Ascending aorta (tissue), 2 donors: Measurements from ENCODE around the gene TMOD1. TPM values are rescaled to one million over a fixed set of nuclear protein-coding genes. Genes with fewer than 3 reads are reported as not detected.

Experiments used
- DNase-seq, 2 donors: peaks; one replicate each; pipeline ENCODE4 v3.0.0-alpha.2; 2019; ENCODE audit warnings: low spot score in 2 of 2
- H3K27ac ChIP-seq, 2 donors: fragments of 200-600 bp; sonication (generic); one replicate each; pipeline ENCODE4 v1.5.1; 2016 to 2017; ENCODE audit warnings: mild to moderate bottlenecking in 1 of 2
- H3K27me3 ChIP-seq: fragments of 200-600 bp; sonication (generic); one replicate; pipeline ENCODE4 v1.5.1; 2017
- H3K36me3 ChIP-seq, 2 donors: fragments of 200-600 bp; sonication (generic); one replicate each; pipeline ENCODE4 v1.5.1; 2016
- H3K4me1 ChIP-seq, 2 donors: fragments of 200-600 bp; sonication (generic); one replicate each; pipeline ENCODE4 v1.5.1; 2016 to 2017; ENCODE audit warnings: mild to moderate bottlenecking in 1 of 2
- H3K4me3 ChIP-seq, 2 donors: fragments of 200-600 bp; sonication (generic); one replicate each; pipeline ENCODE4 v1.5.1; 2016 to 2017; ENCODE audit warnings: mild to moderate bottlenecking in 1 of 2
- H3K9me3 ChIP-seq, 2 donors: fragments of 200-600 bp; sonication (generic); one replicate each; pipeline ENCODE4 v1.5.1; 2016
- intact Hi-C: fragments of 100-400 bp; cut with DNase I; formaldehyde crosslinking; loops from one replicate; pipeline ENCODE4 v1.15.1; 2023
- total RNA-seq: library from RNA; depleted of rRNA; stranded (reverse); fragments of >200 nt; gene quantifications from one replicate; pipeline ENCODE4 v1.1.0, GENCODE V29; 2016
- TF ChIP-seq, protein P1 (sequence below), 3 experiments: fragments of 200-600 bp in 2 of 3; fragments of 450-650 bp in 1 of 3; sonication (generic) in 2 of 3; IDR thresholded peaks; one replicate each; pipeline ENCODE4 v1.5.1; 2016 to 2019; ENCODE audit warnings: antibody characterized with exemption in 3 of 3, mild to moderate bottlenecking in 1 of 3, moderate library complexity in 1 of 3

TMOD1 gene
- total RNA-seq, 1 donor from 2014 or later, result 17.1 TPM

DNA sequence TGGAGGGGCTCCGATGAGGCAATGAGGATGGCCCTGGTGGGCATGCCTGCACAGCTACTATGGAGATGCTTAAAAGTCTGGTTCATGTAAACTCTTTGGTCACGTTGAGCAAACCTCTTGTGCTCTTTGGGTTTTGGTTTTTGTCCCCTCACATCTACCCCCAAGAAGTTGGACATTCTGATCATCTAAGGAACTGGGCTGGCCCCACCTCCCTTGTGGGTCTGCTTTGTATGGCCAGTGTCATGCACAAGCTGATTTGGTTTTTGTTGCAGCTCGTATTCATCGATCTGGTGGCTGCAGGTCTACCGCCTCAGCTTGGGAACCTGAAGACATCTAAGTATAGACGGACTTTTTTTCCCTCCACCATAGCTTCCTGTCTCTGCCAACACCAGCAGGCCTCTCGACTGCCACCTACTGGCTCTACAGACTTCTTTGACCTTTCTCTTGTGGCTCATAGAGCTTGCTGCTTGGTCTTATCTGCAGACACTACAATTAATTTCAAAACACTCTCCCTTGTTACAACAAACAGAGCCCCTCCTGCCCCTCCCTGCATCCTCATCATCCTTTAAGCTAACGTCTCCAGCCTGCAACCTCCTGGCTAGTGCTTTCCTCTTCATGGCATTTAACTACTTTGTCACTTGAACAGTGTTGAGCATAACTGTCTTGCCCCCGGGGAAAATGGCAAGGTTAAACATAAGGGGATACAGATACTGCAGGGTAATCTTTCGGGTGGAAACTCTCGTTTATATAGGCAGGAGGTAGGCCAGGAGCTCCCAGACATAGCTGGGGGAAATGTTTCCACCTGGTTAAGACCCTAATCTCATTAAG, 97.2 kb downstream of the TMOD1 start:
- peak in 1 of 2 donors; percentile 89 for DNase-seq
- peak overlapping the region in 1 of 2 donors; percentile 4 for H3K4me3 ChIP-seq
- peaks cover 30 to 47% of the 10 kb centered on the region in 2 donors for H3K36me3 ChIP-seq
- peaks cover 6 to 19% of the 10 kb centered on the region in 2 donors for H3K4me1 ChIP-seq
- H3K27ac ChIP-seq, result peak overlapping the region in 1 of 2 donors; percentile 29
- intact Hi-C loops, result loop anchor here (1.0 to 5.0 kb wide), 4 partner anchors 16 to 130 kb away; partner anchors contain the start of gene TMOD1
- H3K27me3 ChIP-seq, result no peaks in the 10 kb centered on the region
- no peaks in the 10 kb centered on the region for H3K9me3 ChIP-seq
- TF ChIP-seq, protein P1, sequence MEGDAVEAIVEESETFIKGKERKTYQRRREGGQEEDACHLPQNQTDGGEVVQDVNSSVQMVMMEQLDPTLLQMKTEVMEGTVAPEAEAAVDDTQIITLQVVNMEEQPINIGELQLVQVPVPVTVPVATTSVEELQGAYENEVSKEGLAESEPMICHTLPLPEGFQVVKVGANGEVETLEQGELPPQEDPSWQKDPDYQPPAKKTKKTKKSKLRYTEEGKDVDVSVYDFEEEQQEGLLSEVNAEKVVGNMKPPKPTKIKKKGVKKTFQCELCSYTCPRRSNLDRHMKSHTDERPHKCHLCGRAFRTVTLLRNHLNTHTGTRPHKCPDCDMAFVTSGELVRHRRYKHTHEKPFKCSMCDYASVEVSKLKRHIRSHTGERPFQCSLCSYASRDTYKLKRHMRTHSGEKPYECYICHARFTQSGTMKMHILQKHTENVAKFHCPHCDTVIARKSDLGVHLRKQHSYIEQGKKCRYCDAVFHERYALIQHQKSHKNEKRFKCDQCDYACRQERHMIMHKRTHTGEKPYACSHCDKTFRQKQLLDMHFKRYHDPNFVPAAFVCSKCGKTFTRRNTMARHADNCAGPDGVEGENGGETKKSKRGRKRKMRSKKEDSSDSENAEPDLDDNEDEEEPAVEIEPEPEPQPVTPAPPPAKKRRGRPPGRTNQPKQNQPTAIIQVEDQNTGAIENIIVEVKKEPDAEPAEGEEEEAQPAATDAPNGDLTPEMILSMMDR (IDR thresholded peaks at IDR 0.05), result peak; percentile 66 to 78 (median 71)

DNA sequence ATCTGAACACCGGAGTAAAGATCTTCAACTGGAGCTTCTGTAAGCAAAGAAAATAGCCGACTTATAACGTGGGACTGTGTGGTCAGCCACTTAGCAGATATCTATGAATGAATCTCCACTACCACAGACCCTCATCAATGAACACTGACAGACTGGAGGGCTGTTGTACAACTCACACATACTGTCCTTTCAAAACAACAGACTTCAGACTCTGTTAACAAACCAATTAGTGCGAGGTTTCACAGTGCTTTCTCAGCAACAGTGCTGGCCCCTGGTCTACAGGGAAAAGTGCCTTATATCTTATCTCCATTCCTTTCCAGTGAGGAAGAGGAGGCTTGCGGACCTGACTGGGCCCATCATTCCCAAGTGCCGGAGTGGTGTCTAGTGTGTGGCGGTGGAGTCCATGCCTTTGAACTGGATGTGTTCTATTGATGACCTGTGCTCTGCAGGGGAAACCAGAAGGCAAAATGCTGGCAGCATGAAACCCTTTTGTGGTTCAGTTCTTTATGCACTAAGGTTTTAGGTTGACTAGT, 97.9 kb downstream of the TMOD1 start:
- no peak for DNase-seq
- TF ChIP-seq, protein P1 (IDR thresholded peaks at IDR 0.05), result no peak
- H3K27me3 ChIP-seq, result no peaks in the 10 kb centered on the region
- no peak overlapping the region for H3K4me3 ChIP-seq
- H3K9me3 ChIP-seq, result no peaks in the 10 kb centered on the region
- H3K36me3 ChIP-seq, result peaks cover 32 to 54% of the 10 kb centered on the region in 2 donors
- peaks cover 6 to 17% of the 10 kb centered on the region in 2 donors for H3K4me1 ChIP-seq
- intact Hi-C loops, result loop anchor here (2.0 to 5.0 kb wide), 3 partner anchors 15 to 99 kb away; partner anchors contain the start of gene TMOD1
- no peak overlapping the region for H3K27ac ChIP-seq

DNA sequence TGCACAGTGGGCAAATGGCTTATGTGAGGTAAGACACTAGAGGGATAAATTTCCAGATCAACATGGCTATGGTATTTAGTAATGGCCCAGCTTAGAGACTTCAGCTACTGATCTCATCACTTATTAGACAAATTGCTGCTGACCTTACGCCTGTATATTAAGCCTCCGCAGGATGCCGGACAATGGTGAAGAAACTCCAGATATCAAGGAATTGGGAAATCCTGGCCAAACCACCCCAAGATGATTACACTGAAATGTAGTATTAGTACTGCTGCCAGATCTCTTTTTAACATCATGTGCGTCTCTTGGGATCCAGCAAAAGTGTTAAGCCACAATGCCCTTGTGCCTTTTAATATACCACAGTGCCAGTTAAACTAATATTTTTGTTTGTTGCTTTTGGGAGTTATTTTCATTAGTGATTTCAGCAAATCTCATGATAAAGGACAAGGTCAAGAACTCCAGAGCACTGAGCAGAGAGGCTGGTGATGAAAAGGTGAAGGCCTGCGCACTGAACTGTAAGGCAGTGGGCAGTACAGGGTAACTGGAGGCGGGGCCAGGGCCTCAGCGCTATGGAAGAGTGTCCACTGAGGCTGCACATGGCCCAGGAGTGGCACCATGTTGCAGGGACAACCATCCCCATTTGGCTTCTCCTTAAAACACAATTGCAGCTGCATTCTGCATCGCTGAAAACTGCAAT, 99.2 kb downstream of the TMOD1 start:
- H3K4me1 ChIP-seq, result peaks cover 6 to 16% of the 10 kb centered on the region in 2 donors
- intact Hi-C loops, result no loop called here
- no peaks in the 10 kb centered on the region for H3K9me3 ChIP-seq
- no peak for DNase-seq
- H3K36me3 ChIP-seq, result peaks cover 44 to 67% of the 10 kb centered on the region in 2 donors
- peak overlapping the region in 1 of 2 donors; percentile 12 for H3K27ac ChIP-seq
- TF ChIP-seq, protein P1 (IDR thresholded peaks at IDR 0.05), result no peak
- no peaks in the 10 kb centered on the region for H3K27me3 ChIP-seq
- no peak overlapping the region for H3K4me3 ChIP-seq

DNA sequence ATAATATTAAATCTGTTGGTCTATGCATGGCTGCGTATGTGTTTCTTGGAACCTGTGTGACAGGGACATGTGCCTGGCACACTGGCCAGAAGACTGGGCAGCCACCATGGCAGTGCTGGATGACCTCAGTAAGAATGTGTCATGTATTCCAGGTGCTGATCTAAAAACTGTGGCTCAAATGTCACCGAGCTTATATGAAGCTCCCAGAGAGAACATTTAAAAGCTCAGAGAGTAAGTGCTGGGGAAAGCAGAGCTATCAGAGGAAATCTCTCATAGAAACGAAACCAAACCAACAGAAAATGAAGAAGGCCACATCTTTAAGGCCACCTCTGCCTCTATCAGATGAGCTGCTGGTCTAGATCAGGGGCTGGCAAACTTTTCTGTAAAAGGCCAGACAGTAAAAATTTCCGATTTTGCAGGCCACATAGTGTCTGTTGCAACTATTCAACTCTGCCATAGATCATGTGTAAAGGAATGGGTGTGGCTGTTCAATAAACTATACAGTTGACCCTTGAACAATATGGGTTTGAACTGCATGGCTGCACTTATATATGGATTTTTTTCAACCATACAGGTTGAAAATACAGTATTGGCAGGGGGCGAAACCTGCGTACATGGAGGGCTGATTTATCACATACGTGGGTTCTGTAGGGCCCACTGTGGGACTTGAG, 99.9 kb downstream of the TMOD1 start:
- intact Hi-C loops, result no loop called here
- TF ChIP-seq, protein P1 (IDR thresholded peaks at IDR 0.05), result no peak

DNA sequence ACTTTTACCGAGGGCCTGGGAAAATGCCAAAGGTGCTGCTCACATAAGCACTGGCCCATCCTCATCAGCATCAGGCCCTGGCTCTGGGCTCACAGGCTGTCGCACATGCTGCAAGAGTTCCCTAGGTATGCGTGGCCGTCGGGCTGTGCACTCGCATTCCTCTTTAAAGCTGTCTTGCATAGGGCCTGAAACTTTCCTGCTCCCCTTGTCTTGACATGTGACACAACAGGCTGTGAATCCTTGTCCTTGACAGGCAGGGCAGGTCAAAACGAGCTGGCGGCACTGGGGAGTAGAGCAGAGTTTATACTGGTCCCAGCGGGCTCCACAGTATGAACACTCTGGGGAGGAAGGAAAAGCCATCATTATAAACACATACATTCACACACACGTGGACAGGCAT, 101.0 kb downstream of the TMOD1 start:
- no peaks in the 10 kb centered on the region for H3K27me3 ChIP-seq
- intact Hi-C loops, result no loop called here
- H3K36me3 ChIP-seq, result peaks cover 49 to 80% of the 10 kb centered on the region in 2 donors

More for the DNA sequence above, 99.9 kb downstream of the TMOD1 start:
- no peak overlapping the region for H3K4me3 ChIP-seq
- H3K36me3 ChIP-seq, result peaks cover 49 to 74% of the 10 kb centered on the region in 2 donors
- peaks cover 6 to 13% of the 10 kb centered on the region in 2 donors for H3K4me1 ChIP-seq
- DNase-seq, result no peak
- no peaks in the 10 kb centered on the region for H3K27me3 ChIP-seq
- no peaks in the 10 kb centered on the region for H3K9me3 ChIP-seq
- no peak overlapping the region for H3K27ac ChIP-seq

More for the DNA sequence above, 101.0 kb downstream of the TMOD1 start:
- TF ChIP-seq, protein P1 (IDR thresholded peaks at IDR 0.05), result no peak
- Histone ChIP-seq H3K4me3 (no peak overlapping the region), H3K9me3 (no peaks in the 10 kb centered on the region), H3K27ac (no peak overlapping the region), H3K4me1 (peaks cover 3% of the 10 kb centered on the region in 2 donors)
- no peak for DNase-seq
